ENCODE data around the gene FBF1.
"Not testable (repeated sequence)": the region's sequence is repeated elsewhere in the genome, so short reads cannot be mapped to it uniquely, and the experiment has no call there.

The FBF1 gene

DNA sequence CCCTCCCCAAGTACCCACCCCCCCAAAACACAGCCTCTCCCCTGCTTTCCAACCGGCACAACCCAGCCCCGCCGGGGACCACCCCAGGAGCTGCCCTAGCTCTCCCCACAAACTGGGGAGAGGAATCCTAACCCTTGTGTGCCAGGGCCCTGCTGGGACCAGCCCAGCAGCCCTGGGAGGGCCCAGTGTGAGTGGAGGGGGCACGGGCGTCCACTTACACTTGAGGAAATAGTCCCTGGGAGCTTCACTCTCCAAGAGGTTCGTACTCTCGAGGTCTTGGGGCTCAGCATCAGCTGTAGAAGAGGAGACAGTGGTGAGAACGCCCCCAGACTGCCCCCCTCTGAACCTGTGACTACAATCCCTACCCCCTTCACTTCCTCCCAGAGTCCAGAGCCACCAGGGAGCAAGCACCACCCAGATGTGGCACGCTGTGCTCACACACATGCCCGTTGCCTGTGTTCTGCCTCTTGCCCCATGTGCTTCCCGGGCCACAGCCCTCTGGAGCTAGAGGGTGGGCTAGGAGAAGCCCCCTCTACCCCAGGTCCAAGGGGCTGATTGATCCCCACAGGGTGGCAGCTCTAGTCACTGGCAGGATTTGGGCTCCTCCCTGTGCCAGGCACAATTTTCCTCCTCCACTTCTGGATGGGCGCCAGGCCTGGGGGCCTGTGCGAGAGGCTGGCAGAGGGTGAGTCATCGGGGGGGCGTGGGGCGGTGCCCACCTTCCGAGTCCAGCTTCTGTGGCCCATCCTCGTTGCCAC is 65.5 kb downstream of the FBF1 start:
- no peak for TF ChIP-seq Cebpa-rat (IDR thresholded peaks at IDR 0.05)
- H3K36me3 ChIP-seq, result peaks cover 0 to 12% (median 0%) of the 10 kb centered on the region in 11 experiments; a peak in 3 of 22 replicates
- H3K9ac ChIP-seq, result peak overlapping the region; percentile 17 to 82 (median 70); a peak in 20 of 22 replicates
- no peaks in the 10 kb centered on the region for H3K9me3 ChIP-seq (replicated peaks in 1 of 11)
- H4K20me1 ChIP-seq, result peaks cover 0 to 6% (median 0%) of the 10 kb centered on the region in 11 experiments; a peak in 2 of 22 replicates
- H3K4me1 ChIP-seq, result peaks cover 62 to 84% (median 72%) of the 10 kb centered on the region in 10 experiments
- H3K4me2 ChIP-seq, result peak overlapping the region; percentile 83 to 97 (median 90)
- peak overlapping the region in 10 of 11 experiments; percentile 18 to 69 (median 46); a peak in 16 of 22 replicates for H3K27ac ChIP-seq
- peaks cover 14 to 50% (median 44%) of the 10 kb centered on the region in 11 experiments for H3K27me3 ChIP-seq
- peak overlapping the region in 4 of 10 experiments; percentile 59 to 69 (median 66); a peak in 7 of 20 replicates for H3K4me3 ChIP-seq

DNA sequence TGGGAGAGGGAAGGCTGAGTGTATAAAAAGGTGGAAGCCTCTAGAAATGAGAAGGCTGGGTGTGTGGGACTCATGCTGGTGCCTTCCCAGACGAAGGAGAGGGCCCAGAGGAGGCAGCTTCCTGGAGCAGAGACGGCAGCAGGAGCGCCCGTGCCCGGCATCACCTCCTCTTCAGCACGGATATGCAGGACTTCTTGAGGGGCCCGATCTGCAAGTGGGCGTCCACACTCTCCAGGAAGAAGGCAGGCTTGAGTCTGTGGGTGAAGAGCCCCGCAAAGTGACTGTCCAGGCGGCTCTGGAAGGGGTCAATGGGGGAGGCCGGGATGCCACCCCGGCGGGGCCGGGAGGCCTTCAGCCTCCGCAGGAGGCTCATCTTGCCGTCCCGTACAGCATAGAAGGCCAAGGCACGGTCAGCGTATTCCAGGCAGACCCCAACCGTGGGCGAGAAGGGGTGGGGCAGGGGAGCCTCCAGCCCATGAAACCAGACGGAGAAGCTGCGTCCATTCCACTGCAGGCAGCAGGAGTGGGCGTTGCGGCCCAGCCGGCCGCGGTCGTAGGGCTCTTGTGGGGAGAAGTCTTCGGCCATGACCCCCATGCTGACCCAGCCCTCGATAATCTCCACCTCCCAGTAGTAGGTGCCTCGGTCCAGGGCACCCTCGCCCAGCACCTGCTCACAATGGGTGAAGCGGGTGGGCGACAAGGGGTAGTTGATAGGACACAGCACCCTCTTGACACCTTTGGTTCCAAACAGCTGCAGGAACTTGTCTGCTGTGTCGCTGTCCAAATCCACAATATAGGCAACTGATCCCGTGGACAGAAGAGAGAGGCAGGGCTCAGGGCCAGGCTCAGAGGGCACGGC is 66.3 kb downstream of the FBF1 start:
- Histone ChIP-seq H3K36me3 (peaks cover 0 to 12% (median 0%) of the 10 kb centered on the region in 11 experiments; a peak in 3 of 22 replicates), H3K4me3 (no peak overlapping the region), H3K4me2 (peak overlapping the region in 8 of 11 experiments; percentile 7 to 97 (median 92); a peak in 6 of 22 replicates), H3K9ac (0 out of 22 replicates have a peak overlapping the region, but pooled peaks of 2 of the 11 experiments have one; percentile 9 to 68), H4K20me1 (peaks cover 0 to 6% (median 0%) of the 10 kb centered on the region in 11 experiments; a peak in 2 of 22 replicates), H3K4me1 (peaks cover 60 to 81% (median 71%) of the 10 kb centered on the region in 10 experiments), H3K27ac (peak overlapping the region in 3 of 11 experiments; percentile 56 to 84 (median 78); a peak in 3 of 22 replicates), H3K9me3 (replicated peaks in 1 of 11) (no peaks in the 10 kb centered on the region), H3K27me3 (peaks cover 9 to 41% (median 36%) of the 10 kb centered on the region in 11 experiments)
- no peak for TF ChIP-seq Cebpa-rat (IDR thresholded peaks at IDR 0.05)

DNA sequence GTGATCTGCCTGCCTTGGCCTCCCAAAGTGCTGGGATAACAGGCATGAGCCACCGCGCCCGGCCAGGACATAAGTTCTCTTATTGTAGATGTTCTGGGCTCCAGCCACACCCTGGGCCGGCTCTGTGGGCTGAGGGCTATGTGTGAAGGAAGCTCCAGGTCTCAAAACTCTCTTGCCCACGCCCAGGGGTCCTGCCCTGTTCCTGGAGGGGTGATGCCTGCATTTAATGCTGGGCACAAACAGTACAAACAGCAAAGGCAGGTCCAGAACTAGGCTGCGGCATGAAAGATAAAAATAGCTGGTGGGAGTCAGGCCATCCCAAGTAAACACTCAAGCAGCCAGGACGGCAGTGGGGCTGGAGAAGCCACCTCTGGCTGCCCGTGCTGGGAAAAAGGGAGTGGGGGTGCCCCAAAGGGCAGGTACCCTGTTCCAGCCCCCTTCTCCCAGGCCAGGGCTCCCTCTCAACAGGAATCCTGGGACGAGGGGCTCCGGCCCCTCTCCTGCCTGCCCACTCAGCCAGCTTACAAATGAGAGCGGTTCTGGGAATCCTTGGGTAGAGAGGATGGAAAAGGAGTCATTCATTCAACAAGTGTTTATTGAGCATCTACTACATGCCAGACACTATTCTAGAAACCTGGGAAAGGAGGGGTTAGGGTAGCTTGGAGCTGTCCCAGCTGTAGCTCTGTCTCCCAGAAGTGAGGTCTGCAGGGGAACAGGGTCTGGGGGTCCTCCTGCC is 67.1 kb downstream of the FBF1 start:
- Histone ChIP-seq H3K27ac (peak overlapping the region in 8 of 11 experiments; percentile 66 to 84 (median 76); a peak in 12 of 22 replicates), H3K36me3 (peaks cover 0 to 12% (median 0%) of the 10 kb centered on the region in 11 experiments; a peak in 3 of 22 replicates), H3K4me1 (peaks cover 52 to 76% (median 67%) of the 10 kb centered on the region in 10 experiments), H3K4me3 (no peak overlapping the region), H3K9me3 (replicated peaks in 1 of 11) (no peaks in the 10 kb centered on the region), H4K20me1 (peaks cover 0 to 6% (median 0%) of the 10 kb centered on the region in 11 experiments; a peak in 2 of 22 replicates), H3K27me3 (peaks cover 1 to 33% (median 28%) of the 10 kb centered on the region in 11 experiments; a peak in 21 of 22 replicates), H3K9ac (peak overlapping the region in 7 of 11 experiments; percentile 4 to 69 (median 61); a peak in 7 of 22 replicates), H3K4me2 (peak overlapping the region; percentile 81 to 95 (median 88); a peak in 15 of 22 replicates)
- TF ChIP-seq Cebpa-rat (IDR thresholded peaks at IDR 0.05), result no peak

DNA sequence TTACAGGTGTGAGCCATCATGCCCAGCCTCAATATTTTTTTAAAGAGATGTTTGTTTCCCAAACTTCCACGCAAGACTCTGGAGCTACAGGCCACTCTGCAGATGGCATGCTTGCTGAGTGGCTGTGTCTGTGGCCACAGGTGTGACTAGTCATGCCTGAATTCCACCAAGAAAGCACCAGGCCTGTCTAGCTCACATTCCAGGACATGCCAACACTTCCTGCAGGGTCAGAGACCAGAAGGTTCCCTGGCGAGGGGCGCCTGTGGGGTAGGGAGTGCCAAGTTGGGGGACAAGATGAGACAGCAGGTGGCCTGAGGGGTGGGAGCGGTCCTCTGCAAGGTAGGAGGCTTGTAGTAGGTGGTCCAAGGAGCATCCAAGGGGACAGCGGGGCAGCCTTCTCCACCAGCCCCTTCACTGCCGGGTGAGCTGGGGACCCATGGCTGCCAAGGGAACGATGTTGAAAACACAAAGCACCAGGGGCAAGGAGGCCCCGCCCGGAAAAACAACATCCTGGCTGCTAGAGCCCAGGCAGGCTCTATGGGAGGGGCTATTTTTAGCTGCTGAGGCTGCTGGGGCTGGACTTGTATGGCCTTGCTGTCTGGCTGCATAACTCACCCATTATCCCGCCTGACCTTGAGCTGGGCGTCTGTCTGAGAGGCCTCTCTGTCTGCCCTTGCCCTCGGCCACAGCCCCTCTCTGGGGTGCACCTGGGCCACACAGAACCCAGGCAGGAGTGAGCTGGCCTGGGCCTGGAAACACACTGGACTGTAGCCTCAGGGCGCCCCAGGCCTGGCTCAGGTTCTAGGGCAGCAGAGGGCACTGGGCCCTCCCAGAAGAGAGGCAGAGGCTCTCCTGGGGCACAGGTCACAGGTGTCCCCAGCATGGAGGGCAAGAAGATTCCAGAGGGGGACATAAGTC is 68.1 kb downstream of the FBF1 start:
- H3K36me3 ChIP-seq, result peaks cover 0 to 12% (median 0%) of the 10 kb centered on the region in 11 experiments; a peak in 3 of 22 replicates
- peaks cover 49 to 66% (median 57%) of the 10 kb centered on the region in 10 experiments for H3K4me1 ChIP-seq
- peak overlapping the region; percentile 52 to 70 (median 66); a peak in 21 of 22 replicates for H3K9ac ChIP-seq
- H3K9me3 ChIP-seq (replicated peaks in 1 of 11), result no peaks in the 10 kb centered on the region
- peaks cover 0 to 23% (median 18%) of the 10 kb centered on the region in 11 experiments; a peak in 19 of 22 replicates for H3K27me3 ChIP-seq
- 0 out of 20 replicates have a peak overlapping the region, but pooled peaks of 1 of the 10 experiments have one; percentile 16 for H3K4me3 ChIP-seq
- H4K20me1 ChIP-seq, result no peaks in the 10 kb centered on the region; a peak in 1 of 22 replicates
- peak overlapping the region; percentile 81 to 95 (median 88) for H3K4me2 ChIP-seq
- no peak for TF ChIP-seq Cebpa-rat (IDR thresholded peaks at IDR 0.05)
- H3K27ac ChIP-seq, result peak overlapping the region; percentile 4 to 84 (median 70); a peak in 21 of 22 replicates

DNA sequence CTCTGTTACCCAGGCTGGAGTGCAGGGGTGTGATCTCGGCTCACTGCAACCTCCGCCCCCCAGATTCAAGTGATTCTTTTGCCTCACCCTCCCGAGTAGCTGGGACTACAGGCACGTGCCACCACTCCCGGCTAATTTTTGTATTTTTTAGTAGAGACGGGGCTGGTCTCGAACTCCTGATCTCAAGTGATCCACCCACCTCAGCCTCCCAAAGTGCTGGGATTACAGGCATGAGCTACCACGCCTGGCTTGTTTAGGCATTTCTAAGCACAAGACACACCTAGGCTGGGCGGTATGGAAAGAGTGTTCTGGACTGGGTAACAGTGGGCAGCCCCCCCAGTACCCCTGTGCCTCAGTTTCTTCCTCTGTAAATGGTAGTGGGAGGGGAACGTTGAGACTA is 70.6 kb downstream of the FBF1 start:
- peaks cover 28 to 49% (median 40%) of the 10 kb centered on the region in 10 experiments for H3K4me1 ChIP-seq
- not testable (repeated sequence) for H3K4me3 ChIP-seq; H3K9me3 ChIP-seq (replicated peaks in 1 of 11); H3K9ac ChIP-seq; H4K20me1 ChIP-seq; H3K27me3 ChIP-seq; H3K27ac ChIP-seq
- peaks cover 0 to 12% (median 0%) of the 10 kb centered on the region in 11 experiments; a peak in 3 of 22 replicates for H3K36me3 ChIP-seq
- H3K4me2 ChIP-seq, result peak overlapping the region in 1 of 11 experiments; percentile 13; a peak in 1 of 22 replicates

DNA sequence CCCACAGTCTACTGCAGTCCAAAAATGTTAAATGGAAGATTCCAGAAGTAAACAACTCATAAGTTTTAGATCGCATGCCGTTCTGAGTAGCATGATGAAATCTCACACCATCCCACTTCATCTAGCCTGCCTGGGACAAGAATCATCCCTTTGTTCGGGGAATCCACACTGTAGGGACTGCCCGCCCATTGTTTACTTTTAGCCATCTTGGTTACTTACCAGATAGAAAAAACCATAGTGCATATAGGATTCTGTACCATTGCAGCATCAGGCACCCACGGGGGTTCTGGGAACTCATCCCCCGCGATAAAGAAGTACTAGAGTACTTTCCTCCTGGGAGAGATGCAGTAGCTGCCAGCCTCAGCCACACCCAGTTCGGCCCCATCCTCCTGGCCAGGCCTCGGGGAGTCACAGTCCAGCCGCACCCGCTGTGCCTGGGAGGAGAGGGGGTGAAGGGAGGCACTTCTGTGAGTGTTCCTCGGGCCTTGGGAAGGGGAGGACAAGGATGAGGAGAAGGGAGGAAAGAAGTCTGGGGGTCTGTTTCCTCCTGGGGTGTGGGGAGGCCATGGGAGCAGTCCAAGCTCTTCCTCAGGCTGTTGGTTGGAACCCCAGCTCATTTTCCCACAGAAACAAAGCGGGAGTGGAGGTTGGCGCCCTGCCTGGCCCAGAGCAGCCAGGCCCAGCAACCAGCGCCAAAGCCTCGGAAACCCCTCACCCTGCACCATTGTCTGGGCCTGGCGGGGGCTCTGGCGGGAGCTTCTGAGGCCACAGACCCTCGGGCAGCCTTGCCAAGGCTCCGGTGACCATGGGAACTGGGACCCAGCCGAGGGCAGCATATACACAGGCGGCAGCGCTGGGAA is 71.3 kb downstream of the FBF1 start:
- Histone ChIP-seq H3K36me3 (peaks cover 0 to 8% (median 0%) of the 10 kb centered on the region in 11 experiments; a peak in 3 of 22 replicates), H3K4me2 (peak overlapping the region in 6 of 11 experiments; percentile 5 to 38 (median 13); a peak in 3 of 22 replicates), H3K9ac (0 out of 22 replicates have a peak overlapping the region, but pooled peaks of 2 of the 11 experiments have one; percentile 15 to 18), H3K4me3 (no peak overlapping the region), H3K4me1 (peaks cover 28 to 49% (median 42%) of the 10 kb centered on the region in 10 experiments), H4K20me1 (no peaks in the 10 kb centered on the region), H3K27ac (peak overlapping the region in 4 of 11 experiments; percentile 2 to 35 (median 10); a peak in 2 of 22 replicates), H3K9me3 (replicated peaks in 1 of 11) (no peaks in the 10 kb centered on the region), H3K27me3 (no peaks in the 10 kb centered on the region)
- TF ChIP-seq Cebpa-rat (IDR thresholded peaks at IDR 0.05), result no peak

DNA sequence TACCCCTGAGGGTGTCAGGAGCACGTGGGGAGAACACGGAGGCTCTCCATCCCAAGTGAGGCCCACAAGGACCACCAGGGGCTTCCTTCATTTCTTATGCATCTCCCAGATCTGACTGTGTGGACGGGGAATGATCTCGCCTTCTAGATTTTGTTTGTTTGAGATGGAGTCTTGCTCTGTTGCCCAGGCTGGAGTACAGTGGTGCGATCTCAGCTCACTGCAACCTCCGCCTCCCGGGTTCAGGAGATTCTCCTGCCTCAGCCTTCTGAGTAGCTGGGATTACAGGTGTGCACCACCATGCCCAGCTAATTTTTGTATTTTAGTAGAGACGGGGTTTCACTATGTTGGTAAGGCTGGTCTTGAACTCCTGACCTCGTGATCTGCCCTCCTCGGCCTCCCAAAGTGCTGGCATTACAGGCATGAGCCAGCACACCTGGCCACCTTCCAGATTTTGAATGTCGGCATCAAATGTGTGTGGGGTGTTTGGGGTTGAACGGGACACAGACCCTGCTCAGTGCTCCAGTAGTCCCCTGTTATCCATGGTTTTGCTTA is 72.0 kb downstream of the FBF1 start:
- not testable (repeated sequence) for H3K4me2 ChIP-seq; H3K9me3 ChIP-seq (replicated peaks in 1 of 11); H3K9ac ChIP-seq; H3K27me3 ChIP-seq; H3K27ac ChIP-seq; H4K20me1 ChIP-seq; H3K4me3 ChIP-seq; H3K36me3 ChIP-seq
- H3K4me1 ChIP-seq, result peaks cover 33 to 52% (median 46%) of the 10 kb centered on the region in 10 experiments

DNA sequence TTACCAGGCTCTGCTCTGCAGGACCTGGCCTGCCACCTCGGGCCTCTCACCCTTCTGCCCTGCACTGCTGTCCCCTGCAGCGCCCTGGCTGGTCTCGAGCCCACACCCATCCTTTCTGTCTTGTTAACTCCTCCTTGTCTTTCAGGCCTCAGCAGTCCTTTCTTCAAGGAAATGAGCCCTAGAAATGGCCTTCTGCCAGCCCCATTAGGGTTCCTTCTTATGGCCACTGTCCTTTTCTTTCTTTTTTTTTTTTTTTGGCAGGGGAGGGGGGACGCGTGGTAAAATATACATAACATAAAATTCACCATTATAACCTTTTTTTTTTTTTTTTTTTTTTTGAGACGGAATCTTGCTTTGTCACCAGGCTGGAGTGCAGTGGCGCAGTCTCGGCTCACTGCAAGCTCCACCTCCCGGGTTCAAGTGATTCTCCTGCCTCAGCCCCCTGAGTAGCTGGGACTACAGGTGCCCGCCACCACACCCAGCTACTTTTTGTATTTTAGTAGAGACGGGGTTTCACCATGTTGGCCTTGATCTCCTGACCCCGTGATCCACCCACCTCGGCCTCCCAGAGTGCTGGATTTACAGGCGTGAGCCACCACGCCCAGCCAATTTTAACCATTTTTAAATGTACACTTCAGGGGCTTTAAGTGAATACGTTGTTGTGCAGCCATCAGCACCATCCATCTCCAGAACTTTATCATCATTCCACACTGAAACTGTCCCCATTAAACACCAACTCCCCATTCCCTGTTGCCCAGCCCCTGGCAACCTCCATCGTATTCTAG is 75.2 kb downstream of the FBF1 start:
- not testable (repeated sequence) for H3K4me3 ChIP-seq; H3K9me3 ChIP-seq (replicated peaks in 1 of 11); H3K36me3 ChIP-seq; H4K20me1 ChIP-seq; H3K27me3 ChIP-seq
- peak overlapping the region; percentile 17 to 90 (median 78); a peak in 21 of 22 replicates for H3K4me2 ChIP-seq
- peak overlapping the region in 6 of 11 experiments; percentile 20 to 60 (median 40); a peak in 12 of 22 replicates for H3K9ac ChIP-seq
- H3K4me1 ChIP-seq, result peaks cover 31 to 54% (median 43%) of the 10 kb centered on the region in 10 experiments
- H3K27ac ChIP-seq, result peak overlapping the region in 9 of 11 experiments; percentile 53 to 79 (median 70); a peak in 16 of 22 replicates

DNA sequence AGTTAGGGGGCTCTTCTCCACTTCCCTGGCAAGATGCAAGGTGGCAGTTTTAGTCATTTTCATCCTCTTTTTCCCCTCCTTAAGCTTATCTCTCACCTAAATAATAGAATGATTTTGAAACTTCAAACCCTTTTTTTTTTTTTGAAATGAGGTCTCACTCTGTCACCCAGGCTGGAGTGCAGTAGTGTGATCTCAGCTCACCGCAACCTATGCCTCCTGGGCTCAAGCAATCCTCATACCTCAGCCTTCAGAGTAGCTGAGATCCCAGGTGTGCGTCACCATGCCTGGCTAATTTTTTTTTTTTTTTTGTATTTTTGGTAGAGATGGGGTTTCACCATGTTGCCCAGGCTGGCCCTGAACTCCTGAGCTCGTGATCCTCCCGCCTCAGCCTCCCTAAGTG is 76.0 kb downstream of the FBF1 start:
- Histone ChIP-seq H3K4me3 (0 out of 20 replicates have a peak overlapping the region, but pooled peaks of 1 of the 10 experiments have one; percentile 38), H3K9ac (peak overlapping the region in 9 of 11 experiments; percentile 20 to 62 (median 40); a peak in 14 of 22 replicates), H3K4me2 (peak overlapping the region; percentile 52 to 90 (median 78)), H3K4me1 (peaks cover 31 to 53% (median 45%) of the 10 kb centered on the region in 10 experiments), H3K27ac (peak overlapping the region in 9 of 11 experiments; percentile 53 to 79 (median 70); a peak in 17 of 22 replicates)
- not testable (repeated sequence) for H3K9me3 ChIP-seq (replicated peaks in 1 of 11); H3K27me3 ChIP-seq; H3K36me3 ChIP-seq; H4K20me1 ChIP-seq
